Loucy (cell line): ENCODE measurements around the gene NFASC.

Experiments used
- CTCF ChIP-seq: fragments of 200-600 bp; sonication (generic); conservative IDR thresholded peaks from 2 replicates; pipeline ENCODE4 v1.5.1; 2014; ENCODE audit warnings: mild to moderate bottlenecking, antibody characterized with exemption, low read length
- EZH2phosphoT487 ChIP-seq: fragments of 200-600 bp; IDR thresholded peaks from 2 replicates; pipeline ENCODE4 v1.6.1; 2018; ENCODE audit warnings: antibody characterized with exemption, mild to moderate bottlenecking, moderate library complexity, borderline replicate concordance

- no peak for TF ChIP-seq CTCF
- TF ChIP-seq EZH2phosphoT487: no peak
These were observed 173.2 kb downstream of the NFASC start for GRCh38 chr1:205043866-205044265.
